Lung (tissue), 12 donors: ENCODE data around the gene KCNMA1. TPM values are rescaled to one million over a fixed set of nuclear protein-coding genes. Genes with fewer than 3 reads are reported as not detected.

Experiments used
- ATAC-seq: fragments of 200-7000 bp; cut with Tn5 transposase; one replicate; pipeline ENCODE4 v1.9.1; 2020; ENCODE audit warnings: moderate number of reproducible peaks; ENCODE audit not compliant: insufficient read depth, low FRiP score
- DNase-seq, 3 donors: peaks; one replicate each; pipeline ENCODE4 v3.0.0-alpha.2; 2013 to 2017
- H3K27ac ChIP-seq, 2 donors: one replicate each; pipeline ENCODE4 v1.5.1; 2013; ENCODE audit warnings: mild to moderate bottlenecking in 2 of 2, moderate library complexity in 2 of 2, control low read depth in 1 of 2, inconsistent platforms in 1 of 2, low read depth in 1 of 2, low read length in 1 of 2
- H3K27me3 ChIP-seq, 3 donors: one replicate each; pipeline ENCODE4 v1.5.1; 2013; ENCODE audit warnings: low read length in 2 of 3; ENCODE audit not compliant: control insufficient read depth in 3 of 3, insufficient read depth in 3 of 3
- H3K36me3 ChIP-seq, 4 donors: one replicate each; pipeline ENCODE4 v1.5.1; 2013; ENCODE audit warnings: low read length in 4 of 4, mild to moderate bottlenecking in 1 of 4, moderate library complexity in 1 of 4; ENCODE audit not compliant: control insufficient read depth in 4 of 4, insufficient read depth in 4 of 4
- H3K4me1 ChIP-seq, 5 donors: one replicate each; pipeline ENCODE4 v1.5.1; 2013; ENCODE audit warnings: low read length in 5 of 5, mild to moderate bottlenecking in 2 of 5, moderate library complexity in 1 of 5; ENCODE audit not compliant: control insufficient read depth in 5 of 5, insufficient read depth in 5 of 5
- H3K4me3 ChIP-seq: one replicate; pipeline ENCODE4 v1.5.1; 2013; ENCODE audit warnings: mild to moderate bottlenecking, control low read depth, moderate library complexity
- H3K9ac ChIP-seq, 2 donors: one replicate each; pipeline ENCODE4 v1.5.1; 2013; ENCODE audit warnings: low read length in 2 of 2, control low read depth in 1 of 2; ENCODE audit not compliant: insufficient read depth in 1 of 2
- H3K9me3 ChIP-seq, 4 donors: one replicate each; pipeline ENCODE4 v1.5.1; 2013; ENCODE audit warnings: low read length in 3 of 4, mild to moderate bottlenecking in 1 of 4, moderate library complexity in 1 of 4; ENCODE audit not compliant: control insufficient read depth in 4 of 4, insufficient read depth in 3 of 4
- WGBS, 2 donors: extraction: QIAGEN DNeasy Blood & Tissue Kit; methylation state at CpG; one replicate each; pipeline ENCODE4 v1.1.7; 2013; 5-methylcytosine and 5-hydroxymethylcytosine counted together
- polyA plus RNA-seq, 2 donors: library from polyadenylated mRNA; stranded (reverse); fragments of 200-250 nt; gene quantifications; one replicate each; pipeline ENCODE4 v1.2.1, GENCODE V29; 2013
- total RNA-seq, 2 donors: library from RNA; depleted of rRNA in 1 of 2; stranded (reverse); fragments of >200 nt in 1 of 2; gene quantifications; one replicate each; pipeline ENCODE4 v1.2.1, GENCODE V29; 2014 to 2021
- TF ChIP-seq, protein P1 (sequence below): IDR thresholded peaks from 2 replicates; pipeline ENCODE4 v1.5.1; 2012; ENCODE audit warnings: mild to moderate bottlenecking; ENCODE audit errors: control extremely low read depth, extremely low read depth
- donor health status: control.
- donor health status: control.
- donor health status: Bipolar disorder and iron deficiency.
- donor health status: healthy.
- donor health status: DM: yes; HTN: yes; CAD: no.

Gene KCNMA1
- total and polyA plus RNA-seq, 4 donors, result 3.8 to 13.0 (median 5.5) TPM

- Histone ChIP-seq H3K36me3 (no peaks in the 10 kb centered on the region), H3K9me3 (no peaks in the 10 kb centered on the region), H3K4me3 (no peak overlapping the region), H3K4me1 (peaks cover 0 to 3% (median 0%) of the 10 kb centered on the region in 5 donors), H3K27me3 (peaks cover 0 to 2% (median 0%) of the 10 kb centered on the region in 3 donors), H3K27ac (no peak overlapping the region), H3K9ac (no peak overlapping the region)
- DNase-seq (no peak), ATAC-seq (no peak)
- 81 to 92% methylated on average over 8 of the region's 8 CpGs for WGBS, 2 donors
- TF ChIP-seq, protein P1, sequence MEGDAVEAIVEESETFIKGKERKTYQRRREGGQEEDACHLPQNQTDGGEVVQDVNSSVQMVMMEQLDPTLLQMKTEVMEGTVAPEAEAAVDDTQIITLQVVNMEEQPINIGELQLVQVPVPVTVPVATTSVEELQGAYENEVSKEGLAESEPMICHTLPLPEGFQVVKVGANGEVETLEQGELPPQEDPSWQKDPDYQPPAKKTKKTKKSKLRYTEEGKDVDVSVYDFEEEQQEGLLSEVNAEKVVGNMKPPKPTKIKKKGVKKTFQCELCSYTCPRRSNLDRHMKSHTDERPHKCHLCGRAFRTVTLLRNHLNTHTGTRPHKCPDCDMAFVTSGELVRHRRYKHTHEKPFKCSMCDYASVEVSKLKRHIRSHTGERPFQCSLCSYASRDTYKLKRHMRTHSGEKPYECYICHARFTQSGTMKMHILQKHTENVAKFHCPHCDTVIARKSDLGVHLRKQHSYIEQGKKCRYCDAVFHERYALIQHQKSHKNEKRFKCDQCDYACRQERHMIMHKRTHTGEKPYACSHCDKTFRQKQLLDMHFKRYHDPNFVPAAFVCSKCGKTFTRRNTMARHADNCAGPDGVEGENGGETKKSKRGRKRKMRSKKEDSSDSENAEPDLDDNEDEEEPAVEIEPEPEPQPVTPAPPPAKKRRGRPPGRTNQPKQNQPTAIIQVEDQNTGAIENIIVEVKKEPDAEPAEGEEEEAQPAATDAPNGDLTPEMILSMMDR, result no peak
Observed at GRCh38 chr10:77118603-77119282, 518.9 kb downstream of the KCNMA1 start.

DNA sequence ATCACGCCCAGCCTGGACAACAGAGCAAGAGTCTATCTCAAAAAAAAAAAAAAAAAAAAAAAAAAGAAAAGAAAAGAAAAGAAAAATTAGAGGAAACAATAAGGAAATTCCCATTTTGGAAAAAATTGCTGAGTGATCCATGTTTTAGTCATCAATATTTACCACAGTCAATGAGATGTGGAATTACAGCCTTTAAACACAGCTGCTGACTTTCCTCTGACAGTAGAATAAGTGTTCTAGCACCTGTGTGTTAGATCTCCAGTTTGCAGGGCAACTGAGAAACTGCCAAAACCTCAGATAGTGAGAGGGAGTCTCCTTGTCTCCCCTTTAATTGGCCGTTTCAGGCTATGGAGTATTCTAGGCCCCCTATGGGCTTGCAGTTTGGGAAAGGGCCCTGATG lies 520.1 kb downstream of the KCNMA1 start:
- H3K27me3 ChIP-seq, result peaks cover 0 to 2% (median 0%) of the 10 kb centered on the region in 3 donors
- no peak for ATAC-seq
- no peaks in the 10 kb centered on the region for H3K9me3 ChIP-seq
- no peak for DNase-seq
- H3K36me3 ChIP-seq, result no peaks in the 10 kb centered on the region
- 92 to 97% methylated on average over 2 of the region's 2 CpGs for WGBS, 2 donors
- H3K4me1 ChIP-seq, result peaks cover 0 to 3% (median 0%) of the 10 kb centered on the region in 5 donors
- no peak overlapping the region for H3K9ac ChIP-seq
- no peak overlapping the region for H3K4me3 ChIP-seq
- H3K27ac ChIP-seq, result no peak overlapping the region
- TF ChIP-seq, protein P1, result no peak

- DNase-seq (no peak), ATAC-seq (no peak)
- TF ChIP-seq, protein P1, result no peak
- Histone ChIP-seq H3K36me3 (no peaks in the 10 kb centered on the region), H3K4me3 (no peak overlapping the region), H3K27ac (no peak overlapping the region), H3K9ac (no peak overlapping the region), H3K9me3 (no peaks in the 10 kb centered on the region), H3K27me3 (peaks cover 0 to 2% (median 0%) of the 10 kb centered on the region in 3 donors), H3K4me1 (peaks cover 0 to 4% (median 0%) of the 10 kb centered on the region in 5 donors)
- WGBS, 2 donors, result 87 to 92% methylated on average over 2 of the region's 2 CpGs
Observed at GRCh38 chr10:77116904-77117303, 520.7 kb downstream of the KCNMA1 start.
